Adrenal gland (tissue), 12 donors: Measurements from ENCODE around the gene COL23A1. TPM values are rescaled to one million over a fixed set of nuclear protein-coding genes. Genes with fewer than 3 reads are reported as not detected.

Source experiments
- DNase-seq, 7 donors: peaks; one replicate each; pipeline ENCODE4 v3.0.0-alpha.2; 2019 to 2020
- H3K27ac ChIP-seq, 5 donors: fragments of 200-600 bp; sonication (generic) in 4 of 5; 1 replicate in 3 of 5; 2 replicates in 2 of 5; pipeline versions ENCODE4 v1.5.1 to v1.8.0; 2016 to 2020; ENCODE audit warnings: mild to moderate bottlenecking in 1 of 5
- H3K27me3 ChIP-seq: fragments of 200-600 bp; 2 replicates; pipeline ENCODE4 v1.8.0; 2021
- H3K36me3 ChIP-seq, 2 donors: fragments of 200-600 bp; replicated peaks in 1 of 2; 1 replicate in 1 of 2; 2 replicates in 1 of 2; pipeline versions ENCODE4 v1.5.1 to v1.8.0; 2018 to 2022
- H3K4me1 ChIP-seq, 2 donors: fragments of 200-600 bp; replicated peaks in 1 of 2; 1 replicate in 1 of 2; 2 replicates in 1 of 2; pipeline versions ENCODE4 v1.5.1 to v1.8.0; 2018 to 2021
- H3K4me3 ChIP-seq, 4 donors: fragments of 200-600 bp; sonication (generic) in 3 of 4; one replicate each; pipeline ENCODE4 v1.5.1; 2016 to 2018
- H3K9me3 ChIP-seq, 3 donors: fragments of 200-600 bp; sonication (generic) in 1 of 3; replicated peaks in 1 of 3; 1 replicate in 2 of 3; 2 replicates in 1 of 3; pipeline versions ENCODE4 v1.5.1 to v1.8.0; 2016 to 2021
- CTCF ChIP-seq, 6 experiments: fragments of 450-650 bp in 4 of 6; fragments of 200-600 bp in 2 of 6; sonication (generic) in 1 of 6; IDR thresholded peaks; 1 replicate in 5 of 6; 2 replicates in 1 of 6; pipeline versions ENCODE4 v1.5.1 to v1.8.0; 2016 to 2021; ENCODE audit warnings: antibody characterized with exemption in 6 of 6, mild to moderate bottlenecking in 2 of 6, moderate library complexity in 1 of 6
- POLR2A ChIP-seq, 2 donors: fragments of 450-650 bp; IDR thresholded peaks; one replicate each; pipeline ENCODE4 v1.6.1; 2017; ENCODE audit warnings: antibody characterized with exemption in 2 of 2, mild to moderate bottlenecking in 2 of 2, moderate library complexity in 1 of 2
- WGBS, 4 donors: extraction: QIAGEN DNeasy Blood & Tissue Kit in 2 of 4; methylation state at CpG; one replicate each; pipeline versions ENCODE4 v1.1.5 to v1.1.7; 2013 to 2017; 5-methylcytosine and 5-hydroxymethylcytosine counted together
- intact Hi-C, 2 donors: fragments of 100-400 bp; cut with DNase I; formaldehyde crosslinking; loops; one replicate each; pipeline versions ENCODE4 v1.14.1 to v1.15.0; 2022 to 2023
- polyA plus RNA-seq, 3 donors: library from polyadenylated mRNA; stranded (reverse); fragments of 200-250 nt in 2 of 3; fragments of 350-450 nt in 1 of 3; fragmentation: Illumina TruSeq in 1 of 3; extraction: RNeasy Lipid Tissue Mini Kit (QIAGEN cat#74804) in 1 of 3; gene quantifications; one replicate each; pipeline ENCODE4 v1.2.3, GENCODE V29; 2013 to 2014
- total RNA-seq, 9 donors: library from RNA; depleted of rRNA in 4 of 9; stranded (reverse); fragments of >200 nt in 4 of 9; fragments of 120-200 nt in 1 of 9; fragmentation: NEBNext Ultra II Directional in 1 of 9; extraction: Animal tissue kit (Norgen Biotek cat#: 25700) in 1 of 9; gene quantifications; one replicate each; pipeline versions ENCODE4 v1.1.0 to v1.2.4, GENCODE V29; 2013 to 2023
- donor health status: healthy with polysubstance abuse.
- donor health status: Bipolar disorder and iron deficiency.
- donor health status: DM: yes; HTN: yes; CAD: no.
- donor health status: DM: no; HTN: no; CAD: no.
- donor health status: DM: no; HTN: no; CAD: no.
- donor health status: DM: yes; HTN: yes; CAD: no.

Gene COL23A1
- total and polyA plus RNA-seq, 12 donors: 0.09 to 4.4 (median 0.88) TPM

DNA sequence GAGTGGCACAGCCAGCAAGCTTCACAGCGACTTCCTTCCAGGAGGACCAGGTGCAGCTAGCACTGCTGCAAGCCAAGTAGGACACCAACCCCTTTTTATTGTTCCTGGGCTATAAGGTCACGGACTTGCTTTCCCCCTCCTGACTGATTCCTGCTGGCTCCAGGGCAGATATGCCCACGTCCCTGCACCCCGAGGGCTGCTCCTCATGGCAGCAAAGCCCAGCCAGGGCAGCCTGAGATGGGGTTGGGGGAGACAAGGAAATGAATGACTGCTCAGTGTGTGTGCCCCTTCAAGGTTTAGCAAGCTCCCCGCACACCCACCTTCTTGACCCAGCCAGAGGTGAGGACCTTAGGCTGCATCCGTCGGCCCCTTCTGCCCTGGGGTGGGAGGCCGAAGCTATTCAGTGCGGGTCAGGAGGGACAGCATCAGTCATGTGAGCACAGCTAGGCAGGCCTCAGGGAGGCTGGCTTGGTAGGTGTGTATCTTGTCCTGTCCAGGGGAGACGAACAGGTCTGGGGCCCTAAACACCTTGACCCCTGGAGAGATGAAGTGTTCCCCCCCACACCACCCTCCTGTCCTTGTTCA lies 221.4 kb downstream of the COL23A1 start:
- H3K9me3 ChIP-seq: no peaks in the 10 kb centered on the region
- no peak overlapping the region for H3K27ac ChIP-seq
- intact Hi-C loops: no loop called here
- WGBS, 4 donors: 87 to 95% (median 89%) methylated on average over 6 to 10 of the region's 10 CpGs
- no peak for DNase-seq
- no peak overlapping the region for H3K4me3 ChIP-seq
- no peaks in the 10 kb centered on the region for H3K36me3 ChIP-seq
- no peaks in the 10 kb centered on the region for H3K4me1 ChIP-seq
- no peaks in the 10 kb centered on the region for H3K27me3 ChIP-seq
- TF ChIP-seq POLR2A (IDR thresholded peaks at IDR 0.05) (no peak), CTCF (IDR thresholded peaks at IDR 0.05) (no peak)

GRCh38 chr5:178368274-178368673 lies 221.9 kb downstream of the COL23A1 start:
- Histone ChIP-seq H3K27ac (no peak overlapping the region), H3K4me1 (no peaks in the 10 kb centered on the region), H3K27me3 (no peaks in the 10 kb centered on the region), H3K4me3 (no peak overlapping the region), H3K36me3 (no peaks in the 10 kb centered on the region), H3K9me3 (no peaks in the 10 kb centered on the region)
- no peak for DNase-seq
- 72 to 85% (median 81%) methylated on average over 9 to 10 of the region's 10 CpGs for WGBS, 4 donors
- TF ChIP-seq POLR2A (IDR thresholded peaks at IDR 0.05): no peak
- intact Hi-C loops: no loop called here

DNA sequence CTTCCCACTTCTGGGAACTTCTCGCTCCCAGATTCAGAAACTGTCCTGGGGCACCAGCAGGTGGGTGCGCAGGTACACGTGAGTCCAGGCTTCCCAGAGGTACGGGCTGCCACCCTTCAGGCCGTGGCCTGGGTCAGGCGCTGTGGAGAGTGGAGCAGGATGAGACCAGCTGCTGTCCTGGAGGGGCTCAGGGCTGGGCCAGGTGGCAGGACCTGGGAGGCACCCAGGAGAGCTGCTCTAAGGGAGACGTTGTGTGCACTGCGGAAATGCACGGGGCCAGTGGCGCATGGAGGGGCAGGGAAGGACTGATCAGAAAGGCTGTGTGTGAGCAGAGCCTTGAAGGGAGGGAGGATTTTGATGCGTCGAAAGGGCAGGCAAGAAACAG lies 222.5 kb downstream of the COL23A1 start:
- Histone ChIP-seq H3K27me3 (no peaks in the 10 kb centered on the region), H3K4me1 (no peaks in the 10 kb centered on the region), H3K4me3 (no peak overlapping the region), H3K36me3 (no peaks in the 10 kb centered on the region), H3K27ac (no peak overlapping the region), H3K9me3 (no peaks in the 10 kb centered on the region)
- no peak for DNase-seq
- 87 to 91% (median 88%) methylated on average over 12 of the region's 12 CpGs for WGBS, 4 donors
- intact Hi-C loops: no loop called here
- TF ChIP-seq CTCF (IDR thresholded peaks at IDR 0.05) (no peak), POLR2A (IDR thresholded peaks at IDR 0.05) (no peak)

- 66 to 75% (median 72%) methylated on average over 10 to 21 of the region's 21 CpGs for WGBS, 4 donors
- DNase-seq: no peak
- intact Hi-C loops: no loop called here
- Histone ChIP-seq H3K27ac (no peak overlapping the region), H3K36me3 (no peaks in the 10 kb centered on the region), H3K27me3 (no peaks in the 10 kb centered on the region), H3K4me3 (no peak overlapping the region), H3K4me1 (no peaks in the 10 kb centered on the region), H3K9me3 (no peaks in the 10 kb centered on the region)
- no peak for TF ChIP-seq POLR2A (IDR thresholded peaks at IDR 0.05)
- TF ChIP-seq CTCF (IDR thresholded peaks at IDR 0.05): no peak
Observed at GRCh38 chr5:178366998-178367735, 223.0 kb downstream of the COL23A1 start.
